ENCODE measurements around the gene ERP44.

ERP44 gene

DNA sequence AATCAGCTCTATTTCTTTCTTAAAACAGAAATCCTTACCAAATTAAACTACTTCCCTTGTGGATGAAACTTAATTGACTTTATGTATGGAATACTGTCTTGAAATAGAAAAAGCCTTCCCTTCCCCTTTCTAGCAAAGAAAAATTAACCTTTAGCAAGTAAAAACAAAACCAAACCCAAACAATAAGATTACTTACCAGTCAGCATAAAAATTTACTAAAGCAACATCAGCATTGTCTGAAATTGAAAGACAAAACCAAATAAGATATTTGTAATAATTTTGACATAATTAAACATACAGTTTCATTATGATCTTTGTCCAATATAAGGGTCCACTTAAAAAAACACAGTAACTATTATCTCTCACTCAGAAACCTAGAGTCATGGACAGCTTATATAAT lies 41.2 kb downstream of the ERP44 start:
- TF ChIP-seq, protein P1, sequence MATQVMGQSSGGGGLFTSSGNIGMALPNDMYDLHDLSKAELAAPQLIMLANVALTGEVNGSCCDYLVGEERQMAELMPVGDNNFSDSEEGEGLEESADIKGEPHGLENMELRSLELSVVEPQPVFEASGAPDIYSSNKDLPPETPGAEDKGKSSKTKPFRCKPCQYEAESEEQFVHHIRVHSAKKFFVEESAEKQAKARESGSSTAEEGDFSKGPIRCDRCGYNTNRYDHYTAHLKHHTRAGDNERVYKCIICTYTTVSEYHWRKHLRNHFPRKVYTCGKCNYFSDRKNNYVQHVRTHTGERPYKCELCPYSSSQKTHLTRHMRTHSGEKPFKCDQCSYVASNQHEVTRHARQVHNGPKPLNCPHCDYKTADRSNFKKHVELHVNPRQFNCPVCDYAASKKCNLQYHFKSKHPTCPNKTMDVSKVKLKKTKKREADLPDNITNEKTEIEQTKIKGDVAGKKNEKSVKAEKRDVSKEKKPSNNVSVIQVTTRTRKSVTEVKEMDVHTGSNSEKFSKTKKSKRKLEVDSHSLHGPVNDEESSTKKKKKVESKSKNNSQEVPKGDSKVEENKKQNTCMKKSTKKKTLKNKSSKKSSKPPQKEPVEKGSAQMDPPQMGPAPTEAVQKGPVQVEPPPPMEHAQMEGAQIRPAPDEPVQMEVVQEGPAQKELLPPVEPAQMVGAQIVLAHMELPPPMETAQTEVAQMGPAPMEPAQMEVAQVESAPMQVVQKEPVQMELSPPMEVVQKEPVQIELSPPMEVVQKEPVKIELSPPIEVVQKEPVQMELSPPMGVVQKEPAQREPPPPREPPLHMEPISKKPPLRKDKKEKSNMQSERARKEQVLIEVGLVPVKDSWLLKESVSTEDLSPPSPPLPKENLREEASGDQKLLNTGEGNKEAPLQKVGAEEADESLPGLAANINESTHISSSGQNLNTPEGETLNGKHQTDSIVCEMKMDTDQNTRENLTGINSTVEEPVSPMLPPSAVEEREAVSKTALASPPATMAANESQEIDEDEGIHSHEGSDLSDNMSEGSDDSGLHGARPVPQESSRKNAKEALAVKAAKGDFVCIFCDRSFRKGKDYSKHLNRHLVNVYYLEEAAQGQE (IDR thresholded peaks at IDR 0.05; ENCODE audit: insufficient replicate concordance, low read depth): no peak
- TF ChIP-seq POLR2AphosphoS5 (IDR thresholded peaks at IDR 0.05; ENCODE audit: low read depth) (no peak), GABPA (IDR thresholded peaks at IDR 0.05; ENCODE audit: low read depth) (no peak), SPI1 (IDR thresholded peaks at IDR 0.05; ENCODE audit: borderline replicate concordance, low read depth) (no peak)
- TF ChIP-seq, protein P2, sequence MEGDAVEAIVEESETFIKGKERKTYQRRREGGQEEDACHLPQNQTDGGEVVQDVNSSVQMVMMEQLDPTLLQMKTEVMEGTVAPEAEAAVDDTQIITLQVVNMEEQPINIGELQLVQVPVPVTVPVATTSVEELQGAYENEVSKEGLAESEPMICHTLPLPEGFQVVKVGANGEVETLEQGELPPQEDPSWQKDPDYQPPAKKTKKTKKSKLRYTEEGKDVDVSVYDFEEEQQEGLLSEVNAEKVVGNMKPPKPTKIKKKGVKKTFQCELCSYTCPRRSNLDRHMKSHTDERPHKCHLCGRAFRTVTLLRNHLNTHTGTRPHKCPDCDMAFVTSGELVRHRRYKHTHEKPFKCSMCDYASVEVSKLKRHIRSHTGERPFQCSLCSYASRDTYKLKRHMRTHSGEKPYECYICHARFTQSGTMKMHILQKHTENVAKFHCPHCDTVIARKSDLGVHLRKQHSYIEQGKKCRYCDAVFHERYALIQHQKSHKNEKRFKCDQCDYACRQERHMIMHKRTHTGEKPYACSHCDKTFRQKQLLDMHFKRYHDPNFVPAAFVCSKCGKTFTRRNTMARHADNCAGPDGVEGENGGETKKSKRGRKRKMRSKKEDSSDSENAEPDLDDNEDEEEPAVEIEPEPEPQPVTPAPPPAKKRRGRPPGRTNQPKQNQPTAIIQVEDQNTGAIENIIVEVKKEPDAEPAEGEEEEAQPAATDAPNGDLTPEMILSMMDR (IDR thresholded peaks at IDR 0.05; ENCODE audit: insufficient read depth, low read length): no peak
- no peak overlapping the region for H3K4me3 ChIP-seq (replicated peaks; ENCODE audit: insufficient read depth, low read length)
- H3K27me3 ChIP-seq (ENCODE audit: insufficient read depth, poor library complexity, severe bottlenecking): no peaks in the 10 kb centered on the region
- H3K27ac ChIP-seq (replicated peaks): no peak overlapping the region
- DNase-seq (ENCODE audit: low read depth in 1 of 2, low spot score in 1 of 2): no peak

DNA sequence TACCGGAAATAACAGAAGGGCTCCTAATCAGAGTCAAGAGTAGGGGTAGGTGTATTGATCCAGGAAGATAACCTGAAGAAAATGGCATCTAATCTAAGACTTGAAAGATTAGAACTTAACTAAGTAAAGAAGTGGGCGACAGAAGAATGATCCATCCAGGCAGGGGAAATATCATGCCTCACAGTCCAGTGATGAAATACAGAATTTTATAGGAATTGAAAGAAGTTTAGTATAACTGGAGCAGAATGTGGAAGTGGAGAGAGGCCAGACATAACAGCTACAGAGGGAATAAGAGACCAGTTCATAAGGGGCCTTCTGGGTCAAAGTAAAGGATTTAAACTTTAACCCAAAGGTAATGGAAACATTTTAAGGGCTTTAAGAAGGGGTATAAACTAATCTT lies 42.2 kb downstream of the ERP44 start:
- H3K27ac ChIP-seq (replicated peaks): no peak overlapping the region
- DNase-seq (ENCODE audit: low read depth in 1 of 2, low spot score in 1 of 2): no peak
- no peaks in the 10 kb centered on the region for H3K27me3 ChIP-seq (ENCODE audit: insufficient read depth, poor library complexity, severe bottlenecking)
- TF ChIP-seq, protein P2 (IDR thresholded peaks at IDR 0.05; ENCODE audit: insufficient read depth, low read length): no peak
- TF ChIP-seq SPI1 (IDR thresholded peaks at IDR 0.05; ENCODE audit: borderline replicate concordance, low read depth) (no peak), POLR2AphosphoS5 (IDR thresholded peaks at IDR 0.05; ENCODE audit: low read depth) (no peak)
- H3K4me3 ChIP-seq (replicated peaks; ENCODE audit: insufficient read depth, low read length): no peak overlapping the region

DNA sequence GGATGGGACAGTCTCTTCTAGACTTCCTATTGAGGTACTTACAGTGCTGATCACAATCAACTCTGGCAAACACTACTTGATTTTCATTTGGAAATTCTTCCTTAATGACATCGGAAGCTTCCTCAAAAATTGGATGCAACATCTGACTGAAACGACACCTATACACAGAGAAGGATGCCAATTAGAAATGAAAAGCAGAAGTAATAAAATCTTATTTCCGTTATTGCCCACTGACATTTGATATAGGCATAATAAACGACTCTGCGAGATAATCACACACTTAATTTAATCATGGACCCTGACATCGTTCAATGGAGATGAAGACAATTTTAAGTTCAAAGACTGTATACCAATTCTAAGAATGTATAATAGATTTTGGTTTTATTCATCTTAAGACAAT lies 46.4 kb downstream of the ERP44 start:
- H3K27ac ChIP-seq (replicated peaks): no peak overlapping the region
- DNase-seq (ENCODE audit: low read depth in 1 of 2, low spot score in 1 of 2): no peak
- H3K4me3 ChIP-seq (replicated peaks; ENCODE audit: insufficient read depth, low read length): no peak overlapping the region
- no peaks in the 10 kb centered on the region for H3K27me3 ChIP-seq (ENCODE audit: insufficient read depth, poor library complexity, severe bottlenecking)
- no peak for TF ChIP-seq SPI1 (IDR thresholded peaks at IDR 0.05; ENCODE audit: borderline replicate concordance, low read depth)
- TF ChIP-seq, protein P1 (IDR thresholded peaks at IDR 0.05; ENCODE audit: insufficient replicate concordance, low read depth): no peak
- TF ChIP-seq POLR2AphosphoS5 (IDR thresholded peaks at IDR 0.05; ENCODE audit: low read depth): no peak
- TF ChIP-seq, protein P2 (IDR thresholded peaks at IDR 0.05; ENCODE audit: insufficient read depth, low read length): no peak
- no peak for TF ChIP-seq GABPA (IDR thresholded peaks at IDR 0.05; ENCODE audit: low read depth)

DNA sequence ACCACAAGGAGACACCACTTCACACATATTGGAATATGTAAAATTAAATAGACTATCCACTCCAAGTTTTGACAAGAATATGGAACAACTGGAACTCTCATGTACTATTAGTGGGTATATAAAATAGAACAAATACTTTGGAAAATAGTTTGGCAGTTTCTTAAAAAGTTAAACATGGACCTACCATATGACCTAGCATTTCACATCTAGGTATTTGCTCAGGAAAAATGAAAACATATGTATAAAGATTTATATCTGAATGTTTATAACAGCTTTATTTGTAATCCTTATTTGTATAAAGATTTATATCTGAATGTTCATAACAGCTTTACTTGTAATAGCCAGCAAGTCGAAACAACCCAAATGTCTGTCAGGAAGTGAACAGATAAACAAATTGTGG lies 49.2 kb downstream of the ERP44 start:
- no peaks in the 10 kb centered on the region for H3K27me3 ChIP-seq (ENCODE audit: insufficient read depth, poor library complexity, severe bottlenecking)

More for the DNA sequence above, 49.2 kb downstream of the ERP44 start:
- no peak for DNase-seq (ENCODE audit: low read depth in 1 of 2, low spot score in 1 of 2)
- H3K27ac ChIP-seq (replicated peaks): no peak overlapping the region
- H3K4me3 ChIP-seq (replicated peaks; ENCODE audit: insufficient read depth, low read length): no peak overlapping the region
- no peak for TF ChIP-seq GABPA (IDR thresholded peaks at IDR 0.05; ENCODE audit: low read depth)
- TF ChIP-seq, protein P2 (IDR thresholded peaks at IDR 0.05; ENCODE audit: insufficient read depth, low read length): no peak
- TF ChIP-seq SPI1 (IDR thresholded peaks at IDR 0.05; ENCODE audit: borderline replicate concordance, low read depth): no peak
- no peak for TF ChIP-seq POLR2AphosphoS5 (IDR thresholded peaks at IDR 0.05; ENCODE audit: low read depth)
- TF ChIP-seq, protein P1 (IDR thresholded peaks at IDR 0.05; ENCODE audit: insufficient replicate concordance, low read depth): no peak
